Measurements from ENCODE around the gene PIK3R5. TPM values are rescaled to one million over a fixed set of nuclear protein-coding genes. Genes with fewer than 3 reads are reported as not detected.

PIK3R5 gene
- total RNA-seq, 1 experiment from 2014 or later: 2.5 TPM

- Histone ChIP-seq H3K9ac (ENCODE audit: low read length) (no peak overlapping the region), H3K27ac (ENCODE audit: low read depth, low read length) (no peak overlapping the region), H3K36me3 (ENCODE audit: control insufficient read depth in 1 of 2, insufficient read depth in 2 of 2, low read length in 2 of 2) (no peaks in the 10 kb centered on the region), H3K9me3 (ENCODE audit: control insufficient read depth in 1 of 2, insufficient read depth in 1 of 2, low read depth in 1 of 2, low read length in 2 of 2) (no peaks in the 10 kb centered on the region), H2AFZ (ENCODE audit: low read depth, low read length, poor library complexity, severe bottlenecking) (no peak overlapping the region), H3K4me2 (ENCODE audit: low read length) (no peak overlapping the region), H3K27me3 (ENCODE audit: insufficient read depth, low read length) (no peaks in the 10 kb centered on the region), H3K4me1 (ENCODE audit: control insufficient read depth in 1 of 2, insufficient read depth in 2 of 2, low read length in 2 of 2) (no peaks in the 10 kb centered on the region), H3K9me2 (ENCODE audit: insufficient read depth) (no peaks in the 10 kb centered on the region), H3K4me3 (replicated peaks in 1 of 2; ENCODE audit: low read depth in 1 of 2, low read length in 2 of 2) (no peak overlapping the region), H3K79me2 (ENCODE audit: insufficient read depth, low read length) (no peaks in the 10 kb centered on the region), H4K20me1 (ENCODE audit: insufficient read depth) (no peaks in the 10 kb centered on the region; the same call in 1 of the 2 replicates)
- BruUV-seq (replicated peaks): no TSS peak
- CTCF ChIA-PET: no interaction called here
- no peak for ATAC-seq
- RAD21 ChIA-PET (ENCODE audit: low non-redundant PET in 1 of 2, low total read pairs in 2 of 2, uncharacterized antibody in 2 of 2, unreplicated experiment in 2 of 2): no interaction called here
- intact Hi-C loops (cut with micrococcal nuclease): no loop called here
- POLR2A ChIA-PET: no interaction called here
- TF ChIP-seq ZFX (IDR thresholded peaks at IDR 0.05) (no peak), POLR2AphosphoS5 (IDR thresholded peaks at IDR 0.05; ENCODE audit: low read depth, low read length) (no peak), REST (IDR thresholded peaks at IDR 0.05; ENCODE audit: low read depth) (no peak), ELF1 (IDR thresholded peaks at IDR 0.05; ENCODE audit: borderline replicate concordance, low read depth) (no peak), JUND (IDR thresholded peaks at IDR 0.05) (no peak), ZNF274 (IDR thresholded peaks at IDR 0.05; ENCODE audit: low read depth, low read length) (no peak), RAD21 (IDR thresholded peaks at IDR 0.05; ENCODE audit: low read depth) (no peak), SP1 (IDR thresholded peaks at IDR 0.05; ENCODE audit: low read depth) (no peak), FOSL1 (IDR thresholded peaks at IDR 0.05; ENCODE audit: low read depth) (no peak)
- no peak for DNase-seq (ENCODE audit: low read depth, low spot score)
Observed at GRCh38 chr17:8837563-8838075, 127.9 kb downstream of the PIK3R5 start.

Measured in HCT116 (cell line).